Adrenal gland (tissue), 12 donors: Measurements from ENCODE around the gene PFKFB4. TPM values are rescaled to one million over a fixed set of nuclear protein-coding genes. Genes with fewer than 3 reads are reported as not detected.

Experiments
- DNase-seq, 7 donors: peaks; one replicate each; pipeline ENCODE4 v3.0.0-alpha.2; 2019 to 2020
- H3K27ac ChIP-seq, 5 donors: fragments of 200-600 bp; sonication (generic) in 4 of 5; 1 replicate in 3 of 5; 2 replicates in 2 of 5; pipeline versions ENCODE4 v1.5.1 to v1.8.0; 2016 to 2020; ENCODE audit warnings: mild to moderate bottlenecking in 1 of 5
- H3K27me3 ChIP-seq: fragments of 200-600 bp; 2 replicates; pipeline ENCODE4 v1.8.0; 2021
- H3K36me3 ChIP-seq, 2 donors: fragments of 200-600 bp; replicated peaks in 1 of 2; 1 replicate in 1 of 2; 2 replicates in 1 of 2; pipeline versions ENCODE4 v1.5.1 to v1.8.0; 2018 to 2022
- H3K4me1 ChIP-seq, 2 donors: fragments of 200-600 bp; replicated peaks in 1 of 2; 1 replicate in 1 of 2; 2 replicates in 1 of 2; pipeline versions ENCODE4 v1.5.1 to v1.8.0; 2018 to 2021
- H3K4me3 ChIP-seq, 4 donors: fragments of 200-600 bp; sonication (generic) in 3 of 4; one replicate each; pipeline ENCODE4 v1.5.1; 2016 to 2018
- H3K9me3 ChIP-seq, 3 donors: fragments of 200-600 bp; sonication (generic) in 1 of 3; replicated peaks in 1 of 3; 1 replicate in 2 of 3; 2 replicates in 1 of 3; pipeline versions ENCODE4 v1.5.1 to v1.8.0; 2016 to 2021
- POLR2A ChIP-seq, 2 donors: fragments of 450-650 bp; IDR thresholded peaks; one replicate each; pipeline ENCODE4 v1.6.1; 2017; ENCODE audit warnings: antibody characterized with exemption in 2 of 2, mild to moderate bottlenecking in 2 of 2, moderate library complexity in 1 of 2
- WGBS, 4 donors: extraction: QIAGEN DNeasy Blood & Tissue Kit in 2 of 4; methylation state at CpG; one replicate each; pipeline versions ENCODE4 v1.1.5 to v1.1.7; 2013 to 2017; 5-methylcytosine and 5-hydroxymethylcytosine counted together
- intact Hi-C, 2 donors: fragments of 100-400 bp; cut with DNase I; formaldehyde crosslinking; loops; one replicate each; pipeline versions ENCODE4 v1.14.1 to v1.15.0; 2022 to 2023
- polyA plus RNA-seq, 3 donors: library from polyadenylated mRNA; stranded (reverse); fragments of 200-250 nt in 2 of 3; fragments of 350-450 nt in 1 of 3; fragmentation: Illumina TruSeq in 1 of 3; extraction: RNeasy Lipid Tissue Mini Kit (QIAGEN cat#74804) in 1 of 3; gene quantifications; one replicate each; pipeline ENCODE4 v1.2.3, GENCODE V29; 2013 to 2014
- total RNA-seq, 9 donors: library from RNA; depleted of rRNA in 4 of 9; stranded (reverse); fragments of >200 nt in 4 of 9; fragments of 120-200 nt in 1 of 9; fragmentation: NEBNext Ultra II Directional in 1 of 9; extraction: Animal tissue kit (Norgen Biotek cat#: 25700) in 1 of 9; gene quantifications; one replicate each; pipeline versions ENCODE4 v1.1.0 to v1.2.4, GENCODE V29; 2013 to 2023
- TF ChIP-seq, protein P1 (sequence below), 6 experiments: fragments of 450-650 bp in 4 of 6; fragments of 200-600 bp in 2 of 6; sonication (generic) in 1 of 6; IDR thresholded peaks; 1 replicate in 5 of 6; 2 replicates in 1 of 6; pipeline versions ENCODE4 v1.5.1 to v1.8.0; 2016 to 2021; ENCODE audit warnings: antibody characterized with exemption in 6 of 6, mild to moderate bottlenecking in 2 of 6, moderate library complexity in 1 of 6
- donor health status: healthy with polysubstance abuse.
- donor health status: Bipolar disorder and iron deficiency.
- donor health status: DM: yes; HTN: yes; CAD: no.
- donor health status: DM: no; HTN: no; CAD: no.
- donor health status: DM: no; HTN: no; CAD: no.
- donor health status: DM: yes; HTN: yes; CAD: no.

PFKFB4 gene
- total and polyA plus RNA-seq, 12 donors = 1.8 to 12.9 (median 4.5) TPM

DNA sequence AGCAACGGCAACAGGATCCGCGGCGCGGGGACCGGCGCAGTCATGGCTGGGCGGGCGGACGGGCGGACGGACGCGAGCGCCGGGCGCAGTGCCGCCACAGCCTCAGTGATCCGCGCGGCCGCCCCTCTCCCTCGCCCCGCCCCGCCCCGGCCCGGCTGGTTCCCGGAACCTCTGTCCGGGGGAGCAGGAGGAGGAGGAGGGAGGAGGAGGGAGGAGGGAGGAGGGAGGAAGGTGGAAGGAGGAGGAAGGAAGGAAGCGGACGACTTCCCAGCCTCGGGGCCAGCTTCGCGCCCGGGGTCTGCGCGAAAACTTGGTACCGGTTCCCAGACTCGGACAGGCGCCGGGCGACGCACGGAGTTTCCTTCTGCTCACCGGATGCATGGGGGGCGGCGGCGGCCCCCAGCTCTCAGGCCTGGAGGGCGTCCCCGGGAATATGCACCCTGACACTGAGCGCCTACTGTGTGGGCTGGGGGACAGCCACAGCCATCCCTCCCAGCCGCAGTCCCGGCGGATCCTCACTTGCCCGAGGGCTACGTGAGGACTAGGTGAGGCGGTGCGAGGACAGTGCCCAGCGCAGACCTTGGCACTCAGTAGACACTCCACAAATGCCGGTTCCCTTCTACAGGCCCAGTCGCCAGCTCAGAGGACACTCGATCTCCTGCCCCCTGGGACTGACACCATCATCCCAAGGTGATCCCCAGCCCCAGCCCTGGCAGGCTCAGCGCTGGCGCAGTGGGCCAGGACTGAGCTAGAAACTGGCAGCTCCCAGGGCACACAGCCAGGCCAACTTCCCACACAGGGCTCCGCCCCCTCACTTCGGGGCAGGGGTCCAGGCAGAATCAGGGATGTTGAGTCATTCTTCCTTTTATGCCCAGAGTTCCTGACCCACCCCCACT, 52.3 kb downstream of the PFKFB4 start, which contains the start of gene SHISA5:
TSS of gene SHISA5 (minus strand) at position 124 of the 896 bp plus-strand sequence. CDS start at position 44, 80 bp downstream.
- Histone ChIP-seq H3K9me3 (no peaks in the 10 kb centered on the region), H3K4me3 (peak within 1 kb of the TSS; percentile 48 to 72 (median 63)), H3K4me1 (peaks cover 5 to 21% of the 10 kb centered on the region in 2 donors), H3K27me3 (no peaks in the 10 kb centered on the region), H3K27ac (peak within 1 kb of the TSS; percentile 53 to 95 (median 75)), H3K36me3 (peaks cover 0 to 4% of the 10 kb centered on the region in 2 donors)
- intact Hi-C loops = loop anchor here in 1 of 2 donors (5.0 kb wide), 1 partner anchor 37 kb away; a partner anchor contains a TSS
- peak; percentile 71 to 89 (median 81) for DNase-seq
- WGBS, 4 donors = 1 to 11% (median 2%) methylated on average over 9 to 66 of the region's 66 CpGs
- TF ChIP-seq, protein P1, sequence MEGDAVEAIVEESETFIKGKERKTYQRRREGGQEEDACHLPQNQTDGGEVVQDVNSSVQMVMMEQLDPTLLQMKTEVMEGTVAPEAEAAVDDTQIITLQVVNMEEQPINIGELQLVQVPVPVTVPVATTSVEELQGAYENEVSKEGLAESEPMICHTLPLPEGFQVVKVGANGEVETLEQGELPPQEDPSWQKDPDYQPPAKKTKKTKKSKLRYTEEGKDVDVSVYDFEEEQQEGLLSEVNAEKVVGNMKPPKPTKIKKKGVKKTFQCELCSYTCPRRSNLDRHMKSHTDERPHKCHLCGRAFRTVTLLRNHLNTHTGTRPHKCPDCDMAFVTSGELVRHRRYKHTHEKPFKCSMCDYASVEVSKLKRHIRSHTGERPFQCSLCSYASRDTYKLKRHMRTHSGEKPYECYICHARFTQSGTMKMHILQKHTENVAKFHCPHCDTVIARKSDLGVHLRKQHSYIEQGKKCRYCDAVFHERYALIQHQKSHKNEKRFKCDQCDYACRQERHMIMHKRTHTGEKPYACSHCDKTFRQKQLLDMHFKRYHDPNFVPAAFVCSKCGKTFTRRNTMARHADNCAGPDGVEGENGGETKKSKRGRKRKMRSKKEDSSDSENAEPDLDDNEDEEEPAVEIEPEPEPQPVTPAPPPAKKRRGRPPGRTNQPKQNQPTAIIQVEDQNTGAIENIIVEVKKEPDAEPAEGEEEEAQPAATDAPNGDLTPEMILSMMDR (IDR thresholded peaks at IDR 0.05) = no peak
- TF ChIP-seq POLR2A (IDR thresholded peaks at IDR 0.05) = peak in 1 of 2 donors; percentile 26

DNA sequence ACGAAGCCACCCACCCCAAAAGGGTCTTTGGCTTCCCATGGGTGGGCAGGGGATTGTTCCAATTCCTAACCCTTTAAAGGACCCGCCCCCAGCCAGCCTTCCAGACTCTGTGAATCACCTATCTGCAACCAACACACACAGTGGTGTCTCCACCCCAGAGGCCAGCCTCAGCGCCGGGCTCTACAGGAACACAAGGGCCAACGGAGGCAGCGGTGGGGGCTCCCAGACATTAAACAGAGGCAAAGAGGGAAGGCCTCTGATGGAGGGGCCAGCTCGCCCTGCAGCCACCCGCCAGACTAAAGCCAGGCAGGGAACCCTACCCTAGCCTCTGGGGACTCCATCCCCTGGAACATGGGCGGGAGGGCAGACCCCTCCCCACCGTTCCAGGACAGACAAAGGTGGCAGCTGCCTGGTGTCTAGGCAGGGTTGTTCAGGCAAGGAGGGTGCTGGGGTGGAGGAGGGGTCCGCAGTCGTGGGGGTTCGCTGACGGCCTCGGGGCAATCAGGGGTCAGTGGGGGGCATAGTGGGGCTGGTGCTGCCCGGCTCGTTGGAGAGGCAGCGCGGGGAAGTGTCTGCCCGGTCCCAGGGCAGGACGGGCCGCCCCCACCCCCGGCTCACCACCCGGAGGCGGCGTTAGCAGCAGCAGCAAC, 53.1 kb downstream of the PFKFB4 start:
- no peaks in the 10 kb centered on the region for H3K9me3 ChIP-seq
- intact Hi-C loops = loop anchor here in 1 of 2 donors (5.0 kb wide), 1 partner anchor 36 kb away; a partner anchor contains a TSS
- H3K36me3 ChIP-seq = peaks cover 0 to 4% of the 10 kb centered on the region in 2 donors
- WGBS, 4 donors = 12 to 19% (median 17%) methylated on average over 7 to 26 of the region's 26 CpGs
- H3K4me1 ChIP-seq = peaks cover 5 to 21% of the 10 kb centered on the region in 2 donors
- TF ChIP-seq, protein P1 (IDR thresholded peaks at IDR 0.05) = no peak
- peak in 1 of 2 donors; percentile 42 for TF ChIP-seq POLR2A (IDR thresholded peaks at IDR 0.05)
- DNase-seq = peak in 6 of 7 donors; percentile 54 to 73 (median 60)
- peak overlapping the region; percentile 3 to 95 (median 75) for H3K27ac ChIP-seq
- peak overlapping the region; percentile 18 to 72 (median 63) for H3K4me3 ChIP-seq
- no peaks in the 10 kb centered on the region for H3K27me3 ChIP-seq

DNA sequence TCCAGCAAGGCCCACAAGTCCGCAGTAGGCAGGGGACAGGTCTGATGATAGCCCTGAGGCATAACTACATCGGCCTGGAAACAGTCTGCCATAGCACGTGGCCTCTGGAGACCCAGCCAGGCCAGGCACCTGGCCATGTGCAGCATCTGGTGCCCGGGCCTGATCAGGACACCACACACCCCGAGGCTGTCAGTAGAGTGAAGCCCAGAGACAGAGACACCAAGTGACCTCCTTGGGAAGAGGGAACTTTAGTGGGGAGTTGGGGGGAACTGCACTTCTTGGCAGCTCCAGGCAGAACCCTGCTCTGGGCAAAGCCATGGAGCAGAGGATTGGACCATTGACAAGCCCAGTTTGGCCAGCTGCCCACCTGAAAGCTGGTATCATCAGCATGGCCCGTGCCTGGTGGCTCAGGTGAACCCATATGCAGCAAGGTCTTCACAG, 53.9 kb downstream of the PFKFB4 start:
- peak overlapping the region in 4 of 5 donors; percentile 71 to 95 (median 82) for H3K27ac ChIP-seq
- TF ChIP-seq, protein P1 (IDR thresholded peaks at IDR 0.05) = no peak
- TF ChIP-seq POLR2A (IDR thresholded peaks at IDR 0.05) = no peak
- intact Hi-C loops = loop anchor here in 1 of 2 donors (5.0 kb wide), 1 partner anchor 35 kb away; a partner anchor contains a TSS
- no peak overlapping the region for H3K4me3 ChIP-seq
- WGBS, 4 donors = 47 to 79% (median 66%) methylated on average over 2 to 6 of the region's 6 CpGs
- H3K9me3 ChIP-seq = no peaks in the 10 kb centered on the region
- peaks cover 0 to 4% of the 10 kb centered on the region in 2 donors for H3K36me3 ChIP-seq
- H3K27me3 ChIP-seq = no peaks in the 10 kb centered on the region
- DNase-seq = peak; percentile 47 to 89 (median 56)
- peaks cover 3 to 21% of the 10 kb centered on the region in 2 donors for H3K4me1 ChIP-seq
